ENCODE results near the gene HOXA7. TPM values are rescaled to one million over a fixed set of nuclear protein-coding genes. Genes with fewer than 3 reads are reported as not detected.
A peak's percentile ranks its signal among the peaks of the same experiment; 100 is the strongest.

Gene HOXA7
- total RNA-seq = 17.4 to 18.9 TPM (median 17.9 TPM) in 3 replicates

DNA sequence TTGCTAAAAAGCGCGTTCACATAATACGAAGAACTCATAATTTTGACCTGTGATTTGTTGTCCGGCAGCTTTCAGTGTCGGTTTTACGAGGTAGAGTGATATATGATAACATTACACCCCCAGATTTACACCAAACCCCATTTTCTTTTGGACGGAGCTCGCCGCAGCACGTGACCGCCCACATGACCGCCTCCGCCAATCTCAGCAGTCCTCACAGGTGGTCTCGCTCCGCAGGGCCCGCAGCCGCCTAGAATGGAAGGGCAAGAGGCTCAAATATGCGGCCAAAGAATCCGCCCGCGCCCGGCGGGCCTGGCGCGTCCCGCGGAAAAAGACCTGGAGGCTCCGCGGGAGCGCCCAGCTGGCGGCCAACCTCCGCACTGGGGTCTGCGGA, at the start of gene HOXA7:
TSS of gene HOXA7 (minus strand) at position 168 of the 391 bp plus-strand sequence. CDS start at position 38, 130 bp downstream.
- Mint-ChIP-seq H3K4me1 (peaks cover 60% of the 10 kb centered on the region), H3K9me3 (no peaks in the 10 kb centered on the region), H3K36me3 (peaks cover 13% of the 10 kb centered on the region), H3K4me3 (peak within 1 kb of the TSS; percentile 87), H3K27ac (peak within 1 kb of the TSS; percentile 96), H3K27me3 (ENCODE audit: low read depth) (peaks cover 81% of the 10 kb centered on the region)
- DNase-seq (ENCODE audit: low spot score in 2 of 2, unreplicated experiment in 2 of 2) = peak in 1 of 2 experiments; percentile 85
- TF ChIP-seq, protein P1, sequence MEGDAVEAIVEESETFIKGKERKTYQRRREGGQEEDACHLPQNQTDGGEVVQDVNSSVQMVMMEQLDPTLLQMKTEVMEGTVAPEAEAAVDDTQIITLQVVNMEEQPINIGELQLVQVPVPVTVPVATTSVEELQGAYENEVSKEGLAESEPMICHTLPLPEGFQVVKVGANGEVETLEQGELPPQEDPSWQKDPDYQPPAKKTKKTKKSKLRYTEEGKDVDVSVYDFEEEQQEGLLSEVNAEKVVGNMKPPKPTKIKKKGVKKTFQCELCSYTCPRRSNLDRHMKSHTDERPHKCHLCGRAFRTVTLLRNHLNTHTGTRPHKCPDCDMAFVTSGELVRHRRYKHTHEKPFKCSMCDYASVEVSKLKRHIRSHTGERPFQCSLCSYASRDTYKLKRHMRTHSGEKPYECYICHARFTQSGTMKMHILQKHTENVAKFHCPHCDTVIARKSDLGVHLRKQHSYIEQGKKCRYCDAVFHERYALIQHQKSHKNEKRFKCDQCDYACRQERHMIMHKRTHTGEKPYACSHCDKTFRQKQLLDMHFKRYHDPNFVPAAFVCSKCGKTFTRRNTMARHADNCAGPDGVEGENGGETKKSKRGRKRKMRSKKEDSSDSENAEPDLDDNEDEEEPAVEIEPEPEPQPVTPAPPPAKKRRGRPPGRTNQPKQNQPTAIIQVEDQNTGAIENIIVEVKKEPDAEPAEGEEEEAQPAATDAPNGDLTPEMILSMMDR (IDR thresholded peaks at IDR 0.05; ENCODE audit: unreplicated experiment) = no peak

DNA sequence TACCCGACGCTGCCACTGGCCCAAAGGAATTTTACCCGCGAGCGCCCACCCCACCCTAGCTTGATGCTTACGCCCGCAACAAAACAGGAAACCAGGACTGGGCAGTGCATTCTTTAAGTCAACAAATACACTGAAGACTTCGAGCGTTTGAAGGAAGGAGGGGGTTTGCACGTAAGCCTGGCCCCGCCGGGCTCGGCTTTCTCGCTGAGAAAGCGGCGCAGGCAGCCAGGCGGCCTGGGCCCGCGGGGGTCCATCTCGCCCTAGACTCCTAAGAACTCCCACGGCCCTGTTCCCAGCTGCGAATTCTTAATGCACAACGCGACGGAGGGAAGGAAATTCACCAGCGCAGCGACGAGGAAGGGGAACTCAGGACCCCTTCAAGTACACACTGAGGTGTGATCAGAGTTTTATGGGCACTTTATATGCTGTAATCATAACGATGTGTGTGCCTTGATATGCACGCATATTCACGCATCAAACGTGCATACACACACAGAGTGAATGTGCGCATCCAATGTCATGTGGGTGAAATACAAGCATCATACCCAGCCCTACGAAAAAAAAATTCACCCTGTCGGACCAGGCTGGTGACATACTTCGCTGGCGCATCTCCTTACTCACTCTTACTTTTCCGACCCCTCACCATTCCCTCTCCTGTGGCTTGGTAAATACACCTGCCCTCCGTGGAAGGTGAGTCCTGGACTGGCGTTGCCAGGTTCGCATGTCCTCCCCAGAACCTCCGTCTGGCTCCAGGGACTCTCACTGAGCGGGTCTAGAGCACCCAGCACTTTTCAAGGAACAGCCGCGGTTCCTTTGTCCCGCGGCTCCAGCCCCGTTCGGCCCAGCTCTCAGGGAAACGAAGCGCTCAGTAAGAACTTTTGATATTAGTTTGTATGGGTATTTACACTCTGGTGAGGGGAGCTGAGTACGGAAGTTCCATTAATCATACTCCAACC, 49.1 kb upstream of the HOXA7 start:
- Mint-ChIP-seq H3K4me3 (peak overlapping the region; percentile 65), H3K27me3 (ENCODE audit: low read depth) (peaks cover 99% of the 10 kb centered on the region), H3K9me3 (no peaks in the 10 kb centered on the region), H3K4me1 (peaks cover 25% of the 10 kb centered on the region), H3K27ac (peak overlapping the region; percentile 90), H3K36me3 (no peaks in the 10 kb centered on the region)
- TF ChIP-seq, protein P1 (IDR thresholded peaks at IDR 0.05; ENCODE audit: unreplicated experiment) = no peak
- DNase-seq (ENCODE audit: low spot score in 2 of 2, unreplicated experiment in 2 of 2) = no peak

DNA sequence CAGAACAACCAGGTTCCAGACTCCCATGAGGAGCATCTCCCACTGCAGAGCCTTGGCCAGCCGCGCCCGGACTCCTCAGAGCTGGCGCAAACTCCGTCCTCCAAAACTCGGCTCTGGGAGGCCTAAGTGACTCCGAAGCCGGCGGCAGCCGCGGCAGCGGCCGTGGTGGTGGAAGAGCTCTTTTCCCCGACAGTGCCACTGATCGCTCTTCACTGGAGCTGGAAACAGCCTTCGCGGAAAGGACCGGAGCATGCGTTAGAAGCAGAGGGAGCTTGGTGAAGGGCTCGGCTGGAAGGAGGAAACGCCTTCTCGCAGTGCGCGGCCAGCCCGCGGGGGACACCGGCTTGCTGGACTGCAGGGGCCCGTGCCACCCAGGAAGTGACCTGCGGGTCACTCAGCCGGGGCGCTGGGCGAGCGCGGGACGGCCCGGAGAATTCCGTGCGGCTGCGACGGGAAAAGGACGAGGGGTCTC, 48.4 kb upstream of the HOXA7 start:
- peak in 1 of 2 experiments; percentile 55 for DNase-seq (ENCODE audit: low spot score in 2 of 2, unreplicated experiment in 2 of 2)
- no peaks in the 10 kb centered on the region for H3K36me3 Mint-ChIP-seq

DNA sequence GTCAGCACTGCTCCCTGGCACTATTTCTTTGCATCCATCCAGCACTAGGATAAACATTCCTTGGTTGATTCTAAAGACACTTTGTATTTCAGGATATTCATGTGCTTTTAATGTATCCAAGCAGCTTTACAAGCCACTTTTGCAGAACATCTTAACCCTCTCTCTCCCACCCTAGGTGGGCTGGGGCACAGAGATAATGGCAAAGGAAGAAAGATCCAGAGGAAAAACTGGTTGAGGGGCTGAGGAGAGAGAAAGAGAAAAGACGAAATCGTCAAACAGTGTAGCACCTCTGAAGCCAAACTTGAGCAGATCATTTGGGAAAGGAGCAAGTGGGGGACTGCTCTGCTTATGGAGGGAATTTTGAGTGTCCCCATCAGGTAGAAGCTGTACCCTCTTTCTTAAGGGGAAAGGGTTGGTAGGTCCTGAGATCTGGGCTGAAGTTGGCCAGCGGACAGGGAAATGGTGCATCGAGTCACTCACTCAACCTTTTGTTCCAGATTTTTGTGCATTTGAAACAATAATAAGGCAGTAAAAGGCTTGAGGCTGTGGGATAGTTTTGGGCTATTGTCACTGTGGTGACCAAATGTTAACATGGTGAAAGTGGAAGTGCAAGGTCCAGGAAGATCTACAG, 47.6 kb upstream of the HOXA7 start:
- peak overlapping the region; percentile 70 for H3K27ac Mint-ChIP-seq
- H3K4me3 Mint-ChIP-seq = peak overlapping the region; percentile 65
- H3K27me3 Mint-ChIP-seq (ENCODE audit: low read depth) = peaks cover 93% of the 10 kb centered on the region

More for the DNA sequence above, 48.4 kb upstream of the HOXA7 start:
- H3K9me3 Mint-ChIP-seq = no peaks in the 10 kb centered on the region
- peak overlapping the region; percentile 65 for H3K4me3 Mint-ChIP-seq
- peak overlapping the region; percentile 83 for H3K27ac Mint-ChIP-seq
- H3K4me1 Mint-ChIP-seq = peaks cover 25% of the 10 kb centered on the region
- TF ChIP-seq, protein P1 (IDR thresholded peaks at IDR 0.05; ENCODE audit: unreplicated experiment) = no peak
- H3K27me3 Mint-ChIP-seq (ENCODE audit: low read depth) = peaks cover 97% of the 10 kb centered on the region

DNA sequence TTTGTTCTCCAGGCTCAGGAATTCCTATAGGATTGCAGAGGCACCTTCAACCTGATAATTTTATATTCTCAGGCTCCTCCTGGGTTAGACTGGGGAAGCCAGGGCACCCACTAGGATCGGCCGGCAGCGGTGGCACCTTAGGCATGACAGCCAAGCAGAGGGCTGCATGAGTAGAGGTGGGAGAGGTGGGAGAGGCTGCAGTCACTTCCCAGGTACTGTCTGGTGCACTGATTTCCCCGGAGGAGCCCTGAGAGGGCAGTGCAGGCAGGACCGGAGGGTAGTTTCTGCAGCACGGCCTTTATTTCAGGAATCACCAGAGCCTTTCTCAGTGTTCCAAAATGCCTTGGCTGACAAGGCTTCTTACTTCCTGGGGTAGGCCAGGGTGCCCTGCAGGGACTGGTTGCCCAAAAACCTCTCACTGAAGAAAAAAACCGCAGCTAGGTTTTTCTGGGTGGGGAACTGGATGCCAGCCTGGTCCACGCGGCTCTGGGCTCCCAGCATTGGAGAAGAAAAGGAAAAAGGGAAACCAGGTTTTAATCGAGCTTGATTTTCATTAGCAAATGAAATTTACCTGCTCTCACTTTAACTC, 47.0 kb upstream of the HOXA7 start:
- Mint-ChIP-seq H3K9me3 (no peaks in the 10 kb centered on the region), H3K27ac (no peak overlapping the region), H3K27me3 (ENCODE audit: low read depth) (peaks cover 93% of the 10 kb centered on the region), H3K4me1 (peaks cover 28% of the 10 kb centered on the region), H3K4me3 (peak overlapping the region; percentile 33), H3K36me3 (no peaks in the 10 kb centered on the region)
- peak in 1 of 2 experiments; percentile 37 for DNase-seq (ENCODE audit: low spot score in 2 of 2, unreplicated experiment in 2 of 2)
- TF ChIP-seq, protein P1 (IDR thresholded peaks at IDR 0.05; ENCODE audit: unreplicated experiment) = no peak

More for the DNA sequence above, 47.6 kb upstream of the HOXA7 start:
- Mint-ChIP-seq H3K4me1 (peaks cover 26% of the 10 kb centered on the region), H3K36me3 (no peaks in the 10 kb centered on the region), H3K9me3 (no peaks in the 10 kb centered on the region)
- TF ChIP-seq, protein P1 (IDR thresholded peaks at IDR 0.05; ENCODE audit: unreplicated experiment) = no peak
- DNase-seq (ENCODE audit: low spot score in 2 of 2, unreplicated experiment in 2 of 2) = no peak
